Kasumi-1 (cell line): ENCODE measurements around the gene DSCAML1.
A peak's percentile ranks its signal among the peaks of the same experiment; 100 is the strongest.

Source experiments
- DNase-seq, 2 experiments: peaks; one replicate each; lab custom pipeline; 2025; lab: John Stamatoyannopoulos, UW

The DSCAML1 gene

GRCh38 chr11:117830674-117831351, 33.8 kb upstream of the DSCAML1 start:
- no peak for DNase-seq

GRCh38 chr11:117830072-117830471, 33.1 kb upstream of the DSCAML1 start:
- no peak for DNase-seq

- DNase-seq, result no peak
Observed at GRCh38 chr11:117829369-117829725, 32.3 kb upstream of the DSCAML1 start.

GRCh38 chr11:117828611-117829368, 31.8 kb upstream of the DSCAML1 start:
- no peak for DNase-seq

- DNase-seq, result no peak
Observed at GRCh38 chr11:117827521-117828511, 30.8 kb upstream of the DSCAML1 start.

GRCh38 chr11:117826832-117827231, 29.8 kb upstream of the DSCAML1 start:
- DNase-seq, result no peak

GRCh38 chr11:117826190-117826570, 29.2 kb upstream of the DSCAML1 start:
- DNase-seq, result no peak

- no peak for DNase-seq
Observed at GRCh38 chr11:117825538-117826189, 28.6 kb upstream of the DSCAML1 start.

GRCh38 chr11:117824571-117825537, 27.8 kb upstream of the DSCAML1 start, which contains the start of gene FXYD2:
FXYD2 (minus strand) TSS chr11:117824744; CDS start chr11:117824678, 66 bp downstream.
- peak in 1 of 2 experiments; percentile 29 for DNase-seq

GRCh38 chr11:117823946-117824420, 27.0 kb upstream of the DSCAML1 start:
- peak; percentile 72 to 74 for DNase-seq

GRCh38 chr11:117823294-117823945, 26.4 kb upstream of the DSCAML1 start:
- peak; percentile 38 to 61 for DNase-seq

GRCh38 chr11:117822074-117823033, 25.3 kb upstream of the DSCAML1 start:
- DNase-seq, result peak; percentile 27 to 29

- DNase-seq, result no peak
Observed at GRCh38 chr11:117821431-117821830, 24.4 kb upstream of the DSCAML1 start.

- no peak for DNase-seq
Observed at GRCh38 chr11:117820516-117820915, 23.5 kb upstream of the DSCAML1 start.

- DNase-seq, result no peak
Observed at GRCh38 chr11:117820071-117820470, 23.1 kb upstream of the DSCAML1 start.

GRCh38 chr11:117819096-117820040, 22.4 kb upstream of the DSCAML1 start:
- DNase-seq, result peak; percentile 76 to 80
